ENCODE results near the gene USP34.

Gene USP34

DNA sequence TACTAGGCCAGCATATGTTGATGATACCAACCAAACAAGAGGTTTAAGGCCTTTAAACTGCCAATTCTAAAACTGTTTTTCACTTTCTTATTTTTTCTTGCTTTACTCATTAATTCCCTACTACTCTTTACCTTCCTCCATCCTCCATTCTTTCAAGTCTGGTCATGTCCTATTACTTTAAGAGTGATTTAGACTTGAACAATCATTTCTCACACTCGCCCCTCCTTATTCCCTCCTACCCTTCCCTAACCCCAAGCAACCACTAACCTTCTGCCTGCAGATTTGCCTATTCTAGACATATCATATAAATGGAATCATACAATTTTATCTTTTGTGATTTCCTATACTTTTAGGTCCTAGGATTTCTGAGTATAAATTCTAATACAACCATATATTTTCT, 127.7 kb downstream of the USP34 start:
- Histone ChIP-seq H3K9me3 (ENCODE audit: severe bottlenecking) (no peaks in the 10 kb centered on the region), H3K27ac (no peak overlapping the region), H3K4me3 (ENCODE audit: low read depth, low read length) (no peak overlapping the region), H3K27me3 (ENCODE audit: insufficient read depth, low read depth, severe bottlenecking) (no peaks in the 10 kb centered on the region), H3K36me3 (peaks cover 78% of the 10 kb centered on the region)
- no peak for DNase-seq
- no peak for TF ChIP-seq CTCF (IDR thresholded peaks at IDR 0.05; ENCODE audit: low read depth, low read length)

GRCh38 chr2:61340242-61340641, 130.6 kb downstream of the USP34 start:
- TF ChIP-seq CTCF (IDR thresholded peaks at IDR 0.05; ENCODE audit: low read depth, low read length) = no peak
- peaks cover 64% of the 10 kb centered on the region for H3K36me3 ChIP-seq
- no peak overlapping the region for H3K27ac ChIP-seq
- no peaks in the 10 kb centered on the region for H3K27me3 ChIP-seq (ENCODE audit: insufficient read depth, low read depth, severe bottlenecking)
- no peak overlapping the region for H3K4me3 ChIP-seq (ENCODE audit: low read depth, low read length)
- no peak for DNase-seq
- H3K9me3 ChIP-seq (ENCODE audit: severe bottlenecking) = no peaks in the 10 kb centered on the region

GRCh38 chr2:61338447-61338846, 132.4 kb downstream of the USP34 start:
- Histone ChIP-seq H3K27me3 (ENCODE audit: insufficient read depth, low read depth, severe bottlenecking) (no peaks in the 10 kb centered on the region), H3K36me3 (peaks cover 54% of the 10 kb centered on the region), H3K4me3 (ENCODE audit: low read depth, low read length) (no peak overlapping the region), H3K9me3 (ENCODE audit: severe bottlenecking) (no peaks in the 10 kb centered on the region), H3K27ac (no peak overlapping the region)
- no peak for DNase-seq
- TF ChIP-seq CTCF (IDR thresholded peaks at IDR 0.05; ENCODE audit: low read depth, low read length) = no peak

DNA sequence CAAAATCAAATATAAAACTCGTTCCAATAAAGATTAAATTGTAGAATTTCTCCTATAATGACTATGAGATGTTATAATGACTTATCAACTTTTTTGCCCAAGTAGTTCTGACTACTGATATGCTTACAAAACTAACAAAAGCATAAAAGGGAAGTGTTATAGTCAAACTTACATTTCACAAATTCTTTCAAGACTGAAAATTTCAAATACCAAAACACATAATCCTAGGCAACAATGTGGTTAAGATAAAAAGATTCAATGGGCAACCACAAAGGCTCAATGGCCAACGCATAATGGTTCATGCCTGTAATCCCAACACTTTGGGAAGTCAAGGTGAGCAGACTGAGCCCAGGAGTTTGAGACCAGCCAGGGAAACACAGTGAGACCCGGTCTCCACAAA, 135.7 kb downstream of the USP34 start:
- Histone ChIP-seq H3K27me3 (ENCODE audit: insufficient read depth, low read depth, severe bottlenecking) (no peaks in the 10 kb centered on the region), H3K27ac (no peak overlapping the region), H3K4me3 (ENCODE audit: low read depth, low read length) (no peak overlapping the region), H3K9me3 (ENCODE audit: severe bottlenecking) (no peaks in the 10 kb centered on the region), H3K36me3 (peaks cover 57% of the 10 kb centered on the region)
- DNase-seq = no peak
- TF ChIP-seq CTCF (IDR thresholded peaks at IDR 0.05; ENCODE audit: low read depth, low read length) = no peak

- H3K9me3 ChIP-seq (ENCODE audit: severe bottlenecking) = no peaks in the 10 kb centered on the region
- no peaks in the 10 kb centered on the region for H3K27me3 ChIP-seq (ENCODE audit: insufficient read depth, low read depth, severe bottlenecking)
- H3K27ac ChIP-seq = no peak overlapping the region
- H3K4me3 ChIP-seq (ENCODE audit: low read depth, low read length) = no peak overlapping the region
- DNase-seq = no peak
- peaks cover 63% of the 10 kb centered on the region for H3K36me3 ChIP-seq
- no peak for TF ChIP-seq CTCF (IDR thresholded peaks at IDR 0.05; ENCODE audit: low read depth, low read length)
These were observed 136.4 kb downstream of the USP34 start for GRCh38 chr2:61334466-61334865.

GRCh38 chr2:61328707-61329251, 142.1 kb downstream of the USP34 start:
- Histone ChIP-seq H3K9me3 (ENCODE audit: severe bottlenecking) (no peaks in the 10 kb centered on the region), H3K27me3 (ENCODE audit: insufficient read depth, low read depth, severe bottlenecking) (no peaks in the 10 kb centered on the region), H3K36me3 (peaks cover 72% of the 10 kb centered on the region), H3K4me3 (ENCODE audit: low read depth, low read length) (no peak overlapping the region), H3K27ac (no peak overlapping the region)
- no peak for TF ChIP-seq CTCF (IDR thresholded peaks at IDR 0.05; ENCODE audit: low read depth, low read length)
- DNase-seq = no peak
